ENCODE data around the gene MUC5AC.
"Not testable (repeated sequence)": the region's sequence is repeated elsewhere in the genome, so short reads cannot be mapped to it uniquely, and the experiment has no call there.

Gene MUC5AC

GRCh38 chr11:1250411-1250810 is 92.7 kb downstream of the MUC5AC start:
- not testable (repeated sequence) for H3K27ac ChIP-seq (ENCODE audit: low read length); H3K36me3 ChIP-seq (ENCODE audit: insufficient read depth, low read depth, low read length); H3K4me3 ChIP-seq (ENCODE audit: low read length); H3K4me1 ChIP-seq (ENCODE audit: insufficient read depth, low read length); H3K9ac ChIP-seq (ENCODE audit: low read depth, low read length); H3K27me3 ChIP-seq (ENCODE audit: insufficient read depth, low read length)
- peaks cover 18% of the 10 kb centered on the region for H3K9me3 ChIP-seq (ENCODE audit: insufficient read depth, low read depth, low read length)

Measured in iPS-20b (cell line).